Measurements from ENCODE around the gene KCNJ5.

Gene KCNJ5

DNA sequence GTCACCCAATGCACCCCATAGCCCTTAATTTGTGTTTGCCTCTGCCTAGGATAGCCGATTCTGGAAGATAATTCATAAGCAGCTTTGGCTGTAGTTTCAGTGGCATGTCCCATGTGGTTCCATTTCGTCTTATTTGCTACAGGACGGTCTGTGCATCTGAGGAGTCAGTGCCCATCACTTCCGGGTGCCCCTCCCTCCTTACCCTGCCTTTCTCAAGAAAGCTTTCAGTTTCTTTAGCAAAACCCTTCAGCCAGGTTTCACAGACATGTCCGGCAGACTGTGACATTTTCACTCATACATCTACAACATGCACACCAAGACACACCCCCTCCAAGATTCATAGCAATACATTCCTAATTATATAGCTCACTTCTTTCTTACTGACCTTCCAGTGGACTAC lies 37.2 kb downstream of the KCNJ5 start:
- no peak overlapping the region for H3K4me2 ChIP-seq (ENCODE audit: insufficient read depth, low read length)
- no peak overlapping the region for H3K4me3 ChIP-seq (ENCODE audit: low read depth in 1 of 2, low read length in 2 of 2)
- no peaks in the 10 kb centered on the region for H3K36me3 ChIP-seq (ENCODE audit: insufficient read depth, low read length)
- no peaks in the 10 kb centered on the region for H3K4me1 ChIP-seq (ENCODE audit: insufficient read depth, low read length)
- no peaks in the 10 kb centered on the region for H4K20me1 ChIP-seq (ENCODE audit: insufficient read depth, low read length)
- no peaks in the 10 kb centered on the region for H3K9me3 ChIP-seq (ENCODE audit: insufficient read depth, low read length, severe bottlenecking)
- no peak overlapping the region for H3K27ac ChIP-seq (ENCODE audit: low read length)
- TF ChIP-seq, protein P1, sequence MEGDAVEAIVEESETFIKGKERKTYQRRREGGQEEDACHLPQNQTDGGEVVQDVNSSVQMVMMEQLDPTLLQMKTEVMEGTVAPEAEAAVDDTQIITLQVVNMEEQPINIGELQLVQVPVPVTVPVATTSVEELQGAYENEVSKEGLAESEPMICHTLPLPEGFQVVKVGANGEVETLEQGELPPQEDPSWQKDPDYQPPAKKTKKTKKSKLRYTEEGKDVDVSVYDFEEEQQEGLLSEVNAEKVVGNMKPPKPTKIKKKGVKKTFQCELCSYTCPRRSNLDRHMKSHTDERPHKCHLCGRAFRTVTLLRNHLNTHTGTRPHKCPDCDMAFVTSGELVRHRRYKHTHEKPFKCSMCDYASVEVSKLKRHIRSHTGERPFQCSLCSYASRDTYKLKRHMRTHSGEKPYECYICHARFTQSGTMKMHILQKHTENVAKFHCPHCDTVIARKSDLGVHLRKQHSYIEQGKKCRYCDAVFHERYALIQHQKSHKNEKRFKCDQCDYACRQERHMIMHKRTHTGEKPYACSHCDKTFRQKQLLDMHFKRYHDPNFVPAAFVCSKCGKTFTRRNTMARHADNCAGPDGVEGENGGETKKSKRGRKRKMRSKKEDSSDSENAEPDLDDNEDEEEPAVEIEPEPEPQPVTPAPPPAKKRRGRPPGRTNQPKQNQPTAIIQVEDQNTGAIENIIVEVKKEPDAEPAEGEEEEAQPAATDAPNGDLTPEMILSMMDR (IDR thresholded peaks at IDR 0.05; ENCODE audit: borderline replicate concordance, extremely low read depth, low read length, poor library complexity, severe bottlenecking): no peak
- no peak for TF ChIP-seq EZH2 (IDR thresholded peaks at IDR 0.05; ENCODE audit: borderline replicate concordance, low read depth, low read length, severe bottlenecking)
- no peak for DNase-seq
- H3K79me2 ChIP-seq (ENCODE audit: insufficient read depth, low read length): no peaks in the 10 kb centered on the region
- peaks cover 6% of the 10 kb centered on the region for H3K27me3 ChIP-seq (ENCODE audit: insufficient read depth, low read length, poor library complexity)
- H3K9ac ChIP-seq (ENCODE audit: low read depth, low read length): no peak overlapping the region
- H2AFZ ChIP-seq (ENCODE audit: low read depth, low read length): no peak overlapping the region
- ATAC-seq (ENCODE audit: insufficient read depth, low read depth): no peak

DNA sequence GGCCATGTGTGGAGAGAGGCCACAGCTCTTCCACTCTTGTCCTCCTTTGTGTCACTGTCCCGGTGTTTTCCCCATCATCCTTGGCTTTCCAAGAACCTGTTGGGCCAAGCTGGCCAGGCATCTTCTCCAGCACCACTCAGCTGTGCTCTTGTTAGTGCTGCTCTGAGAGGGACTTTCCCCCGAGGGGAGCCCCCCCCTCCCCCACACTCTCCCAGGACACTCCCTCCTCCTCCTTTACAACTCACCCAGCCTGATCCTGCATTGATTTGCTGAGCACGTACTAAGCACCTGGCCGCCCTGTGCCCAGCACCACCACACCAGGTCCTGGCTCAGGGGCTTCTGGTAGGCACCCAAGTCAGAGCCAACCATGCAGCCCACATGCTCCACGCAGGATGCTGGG lies 38.3 kb downstream of the KCNJ5 start:
- ATAC-seq (ENCODE audit: insufficient read depth, low read depth) (no peak), DNase-seq (no peak)
- Histone ChIP-seq H2AFZ (ENCODE audit: low read depth, low read length) (no peak overlapping the region), H3K79me2 (ENCODE audit: insufficient read depth, low read length) (no peaks in the 10 kb centered on the region), H3K4me1 (ENCODE audit: insufficient read depth, low read length) (no peaks in the 10 kb centered on the region), H3K36me3 (ENCODE audit: insufficient read depth, low read length) (no peaks in the 10 kb centered on the region), H3K9ac (ENCODE audit: low read depth, low read length) (no peak overlapping the region), H3K27me3 (ENCODE audit: insufficient read depth, low read length, poor library complexity) (peaks cover 6% of the 10 kb centered on the region), H3K9me3 (ENCODE audit: insufficient read depth, low read length, severe bottlenecking) (no peaks in the 10 kb centered on the region), H3K4me3 (ENCODE audit: low read depth in 1 of 2, low read length in 2 of 2) (no peak overlapping the region), H4K20me1 (ENCODE audit: insufficient read depth, low read length) (no peaks in the 10 kb centered on the region), H3K27ac (ENCODE audit: low read length) (no peak overlapping the region), H3K4me2 (ENCODE audit: insufficient read depth, low read length) (no peak overlapping the region)
- no peak for TF ChIP-seq EZH2 (IDR thresholded peaks at IDR 0.05; ENCODE audit: borderline replicate concordance, low read depth, low read length, severe bottlenecking)
- TF ChIP-seq, protein P1 (IDR thresholded peaks at IDR 0.05; ENCODE audit: borderline replicate concordance, extremely low read depth, low read length, poor library complexity, severe bottlenecking): no peak

DNA sequence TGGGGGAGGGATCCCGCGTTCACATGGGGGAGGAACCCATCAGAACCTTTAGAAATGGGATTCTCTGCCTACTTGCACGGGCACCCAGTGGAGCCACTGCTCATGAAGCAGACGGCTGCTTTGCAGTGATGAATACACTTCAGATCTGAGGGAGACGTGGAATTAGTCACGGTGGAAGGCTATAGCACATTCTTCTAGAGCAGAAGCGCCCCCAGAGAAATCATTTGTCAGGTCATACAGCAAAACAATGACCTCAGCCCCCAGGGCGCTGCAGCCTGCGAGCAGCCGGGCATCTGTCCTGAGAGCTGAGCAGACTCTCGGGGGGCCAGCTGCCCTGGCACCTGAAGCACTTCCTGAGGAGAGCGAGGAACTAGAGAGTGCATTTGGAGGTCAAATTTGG lies 38.8 kb downstream of the KCNJ5 start:
- no peak overlapping the region for H3K4me2 ChIP-seq (ENCODE audit: insufficient read depth, low read length)
- TF ChIP-seq, protein P1 (IDR thresholded peaks at IDR 0.05; ENCODE audit: borderline replicate concordance, extremely low read depth, low read length, poor library complexity, severe bottlenecking): no peak
- no peak for TF ChIP-seq EZH2 (IDR thresholded peaks at IDR 0.05; ENCODE audit: borderline replicate concordance, low read depth, low read length, severe bottlenecking)
- no peak overlapping the region for H3K9ac ChIP-seq (ENCODE audit: low read depth, low read length)
- H2AFZ ChIP-seq (ENCODE audit: low read depth, low read length): no peak overlapping the region
- no peak overlapping the region for H3K4me3 ChIP-seq (ENCODE audit: low read depth in 1 of 2, low read length in 2 of 2)
- H3K4me1 ChIP-seq (ENCODE audit: insufficient read depth, low read length): no peaks in the 10 kb centered on the region
- no peaks in the 10 kb centered on the region for H4K20me1 ChIP-seq (ENCODE audit: insufficient read depth, low read length)
- no peaks in the 10 kb centered on the region for H3K9me3 ChIP-seq (ENCODE audit: insufficient read depth, low read length, severe bottlenecking)
- H3K27ac ChIP-seq (ENCODE audit: low read length): no peak overlapping the region
- no peak for ATAC-seq (ENCODE audit: insufficient read depth, low read depth)
- DNase-seq: no peak
- H3K36me3 ChIP-seq (ENCODE audit: insufficient read depth, low read length): no peaks in the 10 kb centered on the region
- no peaks in the 10 kb centered on the region for H3K79me2 ChIP-seq (ENCODE audit: insufficient read depth, low read length)
- peaks cover 6% of the 10 kb centered on the region for H3K27me3 ChIP-seq (ENCODE audit: insufficient read depth, low read length, poor library complexity)

DNA sequence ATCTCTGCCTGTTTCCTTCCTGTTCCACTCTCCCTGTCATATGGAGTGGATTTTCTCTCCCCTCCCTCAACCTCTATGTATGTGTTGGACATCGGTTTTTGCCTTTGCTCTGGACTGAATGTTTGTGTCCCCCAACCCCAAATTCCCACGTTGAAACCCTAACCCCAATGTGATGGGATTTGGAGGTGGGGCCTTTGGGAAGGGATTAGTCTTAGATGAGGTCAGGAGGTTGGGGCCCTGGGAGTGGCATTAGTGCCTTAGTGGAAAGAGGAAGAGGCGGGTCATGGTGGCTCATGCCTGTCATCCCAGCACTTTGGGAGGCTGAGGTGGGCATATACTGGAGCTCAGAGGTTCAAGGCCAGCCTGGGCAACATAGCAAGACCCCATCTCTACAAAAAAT lies 39.9 kb downstream of the KCNJ5 start:
- H3K9me3 ChIP-seq (ENCODE audit: insufficient read depth, low read length, severe bottlenecking): no peaks in the 10 kb centered on the region
- no peaks in the 10 kb centered on the region for H3K4me1 ChIP-seq (ENCODE audit: insufficient read depth, low read length)
- DNase-seq (no peak), ATAC-seq (ENCODE audit: insufficient read depth, low read depth) (no peak)
- no peak overlapping the region for H3K4me3 ChIP-seq (ENCODE audit: low read depth in 1 of 2, low read length in 2 of 2)
- no peak overlapping the region for H3K9ac ChIP-seq (ENCODE audit: low read depth, low read length)
- H3K79me2 ChIP-seq (ENCODE audit: insufficient read depth, low read length): no peaks in the 10 kb centered on the region
- no peak overlapping the region for H2AFZ ChIP-seq (ENCODE audit: low read depth, low read length)
- no peak overlapping the region for H3K4me2 ChIP-seq (ENCODE audit: insufficient read depth, low read length)
- H3K36me3 ChIP-seq (ENCODE audit: insufficient read depth, low read length): no peaks in the 10 kb centered on the region
- H4K20me1 ChIP-seq (ENCODE audit: insufficient read depth, low read length): no peaks in the 10 kb centered on the region
- H3K27me3 ChIP-seq (ENCODE audit: insufficient read depth, low read length, poor library complexity): peaks cover 6% of the 10 kb centered on the region
- TF ChIP-seq, protein P1 (IDR thresholded peaks at IDR 0.05; ENCODE audit: borderline replicate concordance, extremely low read depth, low read length, poor library complexity, severe bottlenecking): no peak
- TF ChIP-seq EZH2 (IDR thresholded peaks at IDR 0.05; ENCODE audit: borderline replicate concordance, low read depth, low read length, severe bottlenecking): no peak
- no peak overlapping the region for H3K27ac ChIP-seq (ENCODE audit: low read length)
